C4-2B (cell line): ENCODE results near the gene TSSK2.

Experiments used
- ZFX ChIP-seq: fragments of 450-650 bp; IDR thresholded peaks from 2 replicates; pipeline ENCODE4 v1.6.1; 2017
- TF ChIP-seq, protein P1 (sequence below): fragments of 450-650 bp; conservative IDR thresholded peaks from 2 replicates; pipeline ENCODE4 v1.5.1; 2017; ENCODE audit warnings: mild to moderate bottlenecking

DNA sequence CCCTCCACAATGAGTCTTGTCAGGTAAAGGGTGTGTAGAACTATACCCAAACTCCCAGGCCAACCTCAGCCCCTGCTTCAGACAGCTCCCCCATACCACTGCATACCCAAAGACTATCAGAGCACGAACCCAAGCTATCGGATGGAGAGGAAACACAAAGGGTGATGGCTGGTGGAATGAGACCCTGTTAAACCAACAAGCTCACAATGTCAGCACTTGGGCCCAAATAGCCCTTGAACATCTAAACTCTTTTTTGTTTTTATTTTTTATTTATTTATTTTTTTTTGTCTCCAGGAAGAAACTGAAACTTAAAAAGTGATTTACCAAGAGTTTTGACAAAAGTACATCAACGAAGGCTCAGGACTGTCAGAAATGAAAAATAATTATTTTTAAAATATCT, 19.5 kb upstream of the TSSK2 start:
- TF ChIP-seq, protein P1, sequence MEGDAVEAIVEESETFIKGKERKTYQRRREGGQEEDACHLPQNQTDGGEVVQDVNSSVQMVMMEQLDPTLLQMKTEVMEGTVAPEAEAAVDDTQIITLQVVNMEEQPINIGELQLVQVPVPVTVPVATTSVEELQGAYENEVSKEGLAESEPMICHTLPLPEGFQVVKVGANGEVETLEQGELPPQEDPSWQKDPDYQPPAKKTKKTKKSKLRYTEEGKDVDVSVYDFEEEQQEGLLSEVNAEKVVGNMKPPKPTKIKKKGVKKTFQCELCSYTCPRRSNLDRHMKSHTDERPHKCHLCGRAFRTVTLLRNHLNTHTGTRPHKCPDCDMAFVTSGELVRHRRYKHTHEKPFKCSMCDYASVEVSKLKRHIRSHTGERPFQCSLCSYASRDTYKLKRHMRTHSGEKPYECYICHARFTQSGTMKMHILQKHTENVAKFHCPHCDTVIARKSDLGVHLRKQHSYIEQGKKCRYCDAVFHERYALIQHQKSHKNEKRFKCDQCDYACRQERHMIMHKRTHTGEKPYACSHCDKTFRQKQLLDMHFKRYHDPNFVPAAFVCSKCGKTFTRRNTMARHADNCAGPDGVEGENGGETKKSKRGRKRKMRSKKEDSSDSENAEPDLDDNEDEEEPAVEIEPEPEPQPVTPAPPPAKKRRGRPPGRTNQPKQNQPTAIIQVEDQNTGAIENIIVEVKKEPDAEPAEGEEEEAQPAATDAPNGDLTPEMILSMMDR: no peak
- TF ChIP-seq ZFX: no peak
